GM18520 (cell line): ENCODE measurements around the gene AFP.

Experiments used
- ATAC-seq: cut with Tn5 transposase; IDR thresholded peaks from one replicate; pipeline ENCODE4 v1.9.1; 2021; ENCODE audit not compliant: unreplicated experiment

The AFP gene

DNA sequence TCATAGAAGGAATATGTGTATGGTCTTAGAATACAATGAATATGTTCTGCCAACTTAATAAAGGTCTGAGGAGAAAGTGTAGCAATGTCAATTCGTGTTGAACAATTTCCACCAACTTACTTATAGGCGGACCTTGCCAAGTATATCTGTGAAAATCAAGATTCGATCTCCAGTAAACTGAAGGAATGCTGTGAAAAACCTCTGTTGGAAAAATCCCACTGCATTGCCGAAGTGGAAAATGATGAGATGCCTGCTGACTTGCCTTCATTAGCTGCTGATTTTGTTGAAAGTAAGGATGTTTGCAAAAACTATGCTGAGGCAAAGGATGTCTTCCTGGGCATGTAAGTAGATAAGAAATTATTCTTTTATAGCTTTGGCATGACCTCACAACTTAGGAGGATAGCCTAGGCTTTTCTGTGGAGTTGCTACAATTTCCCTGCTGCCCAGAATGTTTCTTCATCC, 22.7 kb upstream of the AFP start:
- no peak for ATAC-seq

DNA sequence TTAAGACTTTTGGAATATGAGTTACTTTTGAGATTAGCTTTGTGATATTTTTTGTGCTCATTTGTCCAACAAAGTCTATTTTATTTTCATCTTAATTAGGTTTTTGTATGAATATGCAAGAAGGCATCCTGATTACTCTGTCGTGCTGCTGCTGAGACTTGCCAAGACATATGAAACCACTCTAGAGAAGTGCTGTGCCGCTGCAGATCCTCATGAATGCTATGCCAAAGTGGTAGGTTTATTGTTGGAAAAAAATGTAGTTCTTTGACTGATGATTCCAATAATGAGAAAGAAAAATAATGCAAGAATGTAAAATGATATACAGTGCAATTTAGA, 21.1 kb upstream of the AFP start:
- ATAC-seq, result no peak

GRCh38 chr4:73415807-73416238, 20.2 kb upstream of the AFP start:
- ATAC-seq, result no peak

DNA sequence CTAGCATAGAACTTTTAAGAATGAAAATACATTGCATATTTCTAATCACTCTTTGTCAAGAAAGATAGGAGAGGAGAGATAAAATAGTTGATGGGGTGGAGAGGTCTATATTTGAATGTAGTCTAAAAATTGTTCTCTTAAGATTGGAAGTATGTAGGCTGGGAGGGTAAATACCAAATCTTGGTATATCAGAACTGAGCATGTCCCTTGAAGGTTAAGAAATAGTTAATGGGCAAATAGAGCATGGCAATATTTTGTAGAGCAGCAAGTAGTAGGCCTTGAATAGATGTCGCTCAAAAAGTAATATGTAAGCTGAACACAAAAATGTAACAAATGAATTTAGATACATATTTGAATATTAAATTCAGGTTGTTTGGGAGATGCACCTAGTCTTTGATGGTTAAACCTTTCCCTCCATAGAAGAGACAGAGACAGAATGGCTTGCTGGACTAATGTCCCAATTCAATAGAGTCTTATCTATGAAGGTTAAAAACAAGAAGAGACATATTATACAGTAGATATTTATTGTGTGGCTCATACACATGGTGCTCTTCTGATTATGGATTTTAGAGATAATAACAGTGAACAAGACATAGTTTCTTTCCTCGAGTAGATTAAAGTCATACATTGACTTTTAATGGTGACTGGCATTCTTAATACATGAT, 19.5 kb upstream of the AFP start:
- no peak for ATAC-seq

DNA sequence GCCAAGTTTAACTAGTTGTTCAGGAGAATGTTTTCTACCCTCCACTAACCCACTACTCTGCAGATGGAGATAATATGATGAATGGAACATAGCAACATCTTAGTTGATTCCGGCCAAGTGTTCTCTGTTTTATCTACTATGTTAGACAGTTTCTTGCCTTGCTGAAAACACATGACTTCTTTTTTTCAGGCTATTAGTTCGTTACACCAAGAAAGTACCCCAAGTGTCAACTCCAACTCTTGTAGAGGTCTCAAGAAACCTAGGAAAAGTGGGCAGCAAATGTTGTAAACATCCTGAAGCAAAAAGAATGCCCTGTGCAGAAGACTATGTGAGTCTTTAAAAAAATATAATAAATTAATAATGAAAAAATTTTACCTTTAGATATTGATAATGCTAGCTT, 18.7 kb upstream of the AFP start:
- ATAC-seq, result no peak

- ATAC-seq, result no peak
Observed at GRCh38 chr4:73417973-73418372, 18.0 kb upstream of the AFP start.

DNA sequence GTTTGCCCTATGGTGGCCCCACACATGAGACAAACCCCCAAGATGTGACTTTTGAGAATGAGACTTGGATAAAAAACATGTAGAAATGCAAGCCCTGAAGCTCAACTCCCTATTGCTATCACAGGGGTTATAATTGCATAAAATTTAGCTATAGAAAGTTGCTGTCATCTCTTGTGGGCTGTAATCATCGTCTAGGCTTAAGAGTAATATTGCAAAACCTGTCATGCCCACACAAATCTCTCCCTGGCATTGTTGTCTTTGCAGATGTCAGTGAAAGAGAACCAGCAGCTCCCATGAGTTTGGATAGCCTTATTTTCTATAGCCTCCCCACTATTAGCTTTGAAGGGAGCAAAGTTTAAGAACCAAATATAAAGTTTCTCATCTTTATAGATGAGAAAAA, 17.3 kb upstream of the AFP start:
- ATAC-seq, result no peak

GRCh38 chr4:73419106-73420038, 16.6 kb upstream of the AFP start:
- no peak for ATAC-seq

- no peak for ATAC-seq
Observed at GRCh38 chr4:73420615-73421014, 15.4 kb upstream of the AFP start.

- no peak for ATAC-seq
Observed at GRCh38 chr4:73421708-73422457, 14.1 kb upstream of the AFP start.

GRCh38 chr4:73422458-73422752, 13.6 kb upstream of the AFP start:
- no peak for ATAC-seq

DNA sequence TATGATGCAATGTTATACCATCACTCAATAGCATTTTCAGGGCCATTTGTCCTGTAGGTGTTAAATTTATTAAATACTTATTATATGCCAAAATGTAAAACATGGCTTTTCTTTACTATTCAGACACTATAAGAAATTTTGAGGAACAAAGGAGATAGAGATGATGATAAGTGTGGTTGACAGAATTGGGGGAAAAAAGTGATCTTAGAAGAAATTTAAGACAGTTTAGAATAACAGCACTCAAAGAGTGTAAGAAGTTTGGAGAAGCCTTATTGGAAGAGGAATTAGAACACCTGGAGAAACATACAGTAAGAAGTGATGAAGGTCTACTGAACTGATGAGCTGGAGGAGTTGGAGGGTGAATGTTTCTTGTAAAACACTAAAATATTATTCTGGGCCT, 12.8 kb upstream of the AFP start:
- no peak for ATAC-seq

- ATAC-seq, result no peak
Observed at GRCh38 chr4:73426666-73427065, 9.4 kb upstream of the AFP start.

GRCh38 chr4:73429118-73429517, 6.9 kb upstream of the AFP start:
- no peak for ATAC-seq

DNA sequence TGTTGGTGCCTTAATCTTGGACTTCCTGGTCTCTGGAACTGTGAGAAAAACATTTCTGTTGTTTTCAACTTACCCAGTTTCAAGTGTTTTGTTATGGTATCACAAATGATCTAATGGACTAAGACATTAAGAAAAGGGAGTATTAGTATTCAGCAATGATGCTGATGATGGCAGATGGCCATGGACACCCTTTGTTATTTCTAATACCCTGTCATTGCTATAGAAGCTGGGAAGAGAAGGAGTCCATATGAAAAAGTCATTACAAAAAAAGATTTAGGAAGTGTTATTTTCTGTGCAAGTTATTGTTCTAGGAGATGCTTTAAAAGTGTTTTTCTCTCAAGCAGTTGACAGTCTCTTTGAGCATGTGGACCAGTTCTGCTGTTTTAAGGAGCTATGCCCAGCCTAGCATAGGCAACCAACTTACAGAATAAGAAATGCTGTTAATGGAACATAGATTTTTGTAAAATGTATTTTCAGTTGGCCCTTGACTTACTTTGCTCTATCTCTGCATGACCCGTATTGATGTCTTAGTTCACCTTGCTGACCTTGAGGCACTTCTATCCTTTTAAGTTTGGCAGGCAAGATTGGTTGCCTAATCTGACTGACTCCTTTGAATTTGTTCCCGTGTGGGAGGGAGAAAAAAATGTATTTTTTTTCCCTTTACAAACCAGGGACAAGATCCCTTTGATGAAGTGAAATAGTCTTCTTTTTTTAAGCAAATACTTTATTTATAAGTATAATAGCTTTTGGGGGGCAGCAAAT, 6.0 kb upstream of the AFP start:
- ATAC-seq, result no peak

DNA sequence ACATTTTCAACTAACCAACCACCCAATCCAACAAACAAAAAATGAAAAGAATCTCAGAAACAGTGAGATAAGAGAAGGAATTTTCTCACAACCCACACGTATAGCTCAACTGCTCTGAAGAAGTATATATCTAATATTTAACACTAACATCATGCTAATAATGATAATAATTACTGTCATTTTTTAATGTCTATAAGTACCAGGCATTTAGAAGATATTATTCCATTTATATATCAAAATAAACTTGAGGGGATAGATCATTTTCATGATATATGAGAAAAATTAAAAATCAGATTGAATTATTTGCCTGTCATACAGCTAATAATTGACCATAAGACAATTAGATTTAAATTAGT, 4.2 kb upstream of the AFP start:
- no peak for ATAC-seq

DNA sequence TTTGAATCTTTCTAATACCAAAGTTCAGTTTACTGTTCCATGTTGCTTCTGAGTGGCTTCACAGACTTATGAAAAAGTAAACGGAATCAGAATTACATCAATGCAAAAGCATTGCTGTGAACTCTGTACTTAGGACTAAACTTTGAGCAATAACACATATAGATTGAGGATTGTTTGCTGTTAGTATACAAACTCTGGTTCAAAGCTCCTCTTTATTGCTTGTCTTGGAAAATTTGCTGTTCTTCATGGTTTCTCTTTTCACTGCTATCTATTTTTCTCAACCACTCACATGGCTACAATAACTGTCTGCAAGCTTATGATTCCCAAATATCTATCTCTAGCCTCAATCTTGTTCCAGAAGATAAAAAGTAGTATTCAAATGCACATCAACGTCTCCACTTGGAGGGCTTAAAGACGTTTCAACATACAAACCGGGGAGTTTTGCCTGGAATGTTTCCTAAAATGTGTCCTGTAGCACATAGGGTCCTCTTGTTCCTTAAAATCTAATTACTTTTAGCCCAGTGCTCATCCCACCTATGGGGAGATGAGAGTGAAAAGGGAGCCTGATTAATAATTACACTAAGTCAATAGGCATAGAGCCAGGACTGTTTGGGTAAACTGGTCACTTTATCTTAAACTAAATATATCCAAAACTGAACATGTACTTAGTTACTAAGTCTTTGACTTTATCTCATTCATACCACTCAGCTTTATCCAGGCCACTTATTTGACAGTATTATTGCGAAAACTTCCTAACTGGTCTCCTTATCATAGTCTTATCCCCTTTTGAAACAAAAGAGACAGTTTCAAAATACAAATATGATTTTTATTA, 3.6 kb upstream of the AFP start:
- ATAC-seq, result no peak

GRCh38 chr4:73433140-73433539, 2.9 kb upstream of the AFP start:
- no peak for ATAC-seq

GRCh38 chr4:73434311-73434710, 1.7 kb upstream of the AFP start:
- ATAC-seq, result no peak
